Mucosa of descending colon (tissue), 3 donors: ENCODE results near the gene PARP12. TPM values are rescaled to one million over a fixed set of nuclear protein-coding genes. Genes with fewer than 3 reads are reported as not detected.

Source experiments
- ATAC-seq: fragments of 200-7000 bp; cut with Tn5 transposase; one replicate; pipeline ENCODE4 v1.9.1; 2020; ENCODE audit warnings: mild to moderate bottlenecking, moderate library complexity
- DNase-seq, 3 donors: peaks; one replicate each; pipeline ENCODE4 v3.0.0-alpha.2; 2020
- H3K36me3 ChIP-seq: fragments of 200-600 bp; one replicate; pipeline ENCODE4 v1.8.0; 2021; ENCODE audit warnings: low read depth, mild to moderate bottlenecking
- H3K4me1 ChIP-seq: fragments of 200-600 bp; one replicate; pipeline ENCODE4 v1.8.0; 2021; ENCODE audit warnings: low read depth, mild to moderate bottlenecking
- H3K4me3 ChIP-seq: fragments of 200-600 bp; one replicate; pipeline ENCODE4 v1.8.0; 2021; ENCODE audit warnings: mild to moderate bottlenecking
- H3K9me3 ChIP-seq: fragments of 200-600 bp; one replicate; pipeline ENCODE4 v1.8.0; 2021; ENCODE audit warnings: mild to moderate bottlenecking
- intact Hi-C, 2 donors: fragments of 100-400 bp; cut with DNase I in 1 of 2; cut with micrococcal nuclease in 1 of 2; formaldehyde crosslinking; loops; one replicate each; pipeline versions ENCODE4 v1.11.0 to v1.11.1; 2022; cut with DNase I, micrococcal nuclease
- total RNA-seq, 3 donors: library from RNA; stranded (reverse); fragmentation: NEBNext Ultra II Directional in 2 of 3; extraction: Animal tissue kit (Norgen Biotek cat#: 25700) in 2 of 3; gene quantifications; one replicate each; pipeline versions ENCODE4 v1.2.1 to v1.2.4, GENCODE V29; 2021 to 2023
- TF ChIP-seq, protein P1 (sequence below): fragments of 200-600 bp; IDR thresholded peaks from one replicate; pipeline ENCODE4 v1.8.0; 2022; ENCODE audit warnings: antibody characterized with exemption, mild to moderate bottlenecking
- donor health status: DM: no; HTN: no; CAD: no; lungs with moderate emphysema.
- donor health status: DM: no; HTN: no; CAD: no.
- donor health status: DM: no; HTN: yes; CAD: no.

The PARP12 gene
- total RNA-seq, 3 donors from 2014 or later, result 55.7 to 77.0 (median 61.8) TPM

DNA sequence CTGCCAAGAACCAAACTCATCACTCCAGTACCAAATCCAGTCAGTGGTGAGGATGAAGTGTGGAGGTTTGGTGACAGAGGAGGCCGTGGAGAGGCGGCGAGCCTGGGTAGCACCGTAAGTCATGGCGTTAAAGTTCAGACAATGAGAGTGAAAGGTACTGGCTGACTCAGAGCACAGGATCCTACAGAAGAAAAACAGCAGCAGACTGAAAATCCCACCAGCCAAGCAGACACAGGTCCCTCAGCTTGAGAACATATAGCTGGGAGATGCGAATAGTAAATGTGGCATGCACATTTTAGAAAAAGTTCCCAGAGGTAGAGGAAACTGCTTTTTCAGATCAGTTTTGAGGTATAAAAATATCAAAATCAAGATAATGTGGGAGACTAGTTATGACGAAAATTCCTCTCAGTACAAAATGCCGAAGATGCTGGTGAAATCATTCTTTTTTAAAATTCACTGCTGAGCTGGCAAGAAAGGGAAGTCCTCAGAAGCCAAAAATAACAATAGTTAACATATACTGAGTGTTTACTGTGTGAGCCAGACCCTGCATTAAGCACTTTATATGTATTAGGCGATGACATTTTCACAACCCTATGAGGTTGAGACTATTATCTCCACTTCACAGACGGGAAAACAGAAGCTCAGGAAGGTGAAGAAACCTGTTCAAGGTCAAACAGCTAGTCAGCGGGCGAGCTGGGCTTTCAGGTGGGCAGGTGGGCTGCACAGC is 20.9 kb downstream of the PARP12 start:
- TF ChIP-seq, protein P1, sequence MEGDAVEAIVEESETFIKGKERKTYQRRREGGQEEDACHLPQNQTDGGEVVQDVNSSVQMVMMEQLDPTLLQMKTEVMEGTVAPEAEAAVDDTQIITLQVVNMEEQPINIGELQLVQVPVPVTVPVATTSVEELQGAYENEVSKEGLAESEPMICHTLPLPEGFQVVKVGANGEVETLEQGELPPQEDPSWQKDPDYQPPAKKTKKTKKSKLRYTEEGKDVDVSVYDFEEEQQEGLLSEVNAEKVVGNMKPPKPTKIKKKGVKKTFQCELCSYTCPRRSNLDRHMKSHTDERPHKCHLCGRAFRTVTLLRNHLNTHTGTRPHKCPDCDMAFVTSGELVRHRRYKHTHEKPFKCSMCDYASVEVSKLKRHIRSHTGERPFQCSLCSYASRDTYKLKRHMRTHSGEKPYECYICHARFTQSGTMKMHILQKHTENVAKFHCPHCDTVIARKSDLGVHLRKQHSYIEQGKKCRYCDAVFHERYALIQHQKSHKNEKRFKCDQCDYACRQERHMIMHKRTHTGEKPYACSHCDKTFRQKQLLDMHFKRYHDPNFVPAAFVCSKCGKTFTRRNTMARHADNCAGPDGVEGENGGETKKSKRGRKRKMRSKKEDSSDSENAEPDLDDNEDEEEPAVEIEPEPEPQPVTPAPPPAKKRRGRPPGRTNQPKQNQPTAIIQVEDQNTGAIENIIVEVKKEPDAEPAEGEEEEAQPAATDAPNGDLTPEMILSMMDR, result no peak
- DNase-seq (no peak), ATAC-seq (no peak)
- Histone ChIP-seq H3K4me3 (no peak overlapping the region), H3K4me1 (no peaks in the 10 kb centered on the region), H3K9me3 (no peaks in the 10 kb centered on the region), H3K36me3 (peaks cover 5% of the 10 kb centered on the region)
- intact Hi-C loops, result no loop called here

DNA sequence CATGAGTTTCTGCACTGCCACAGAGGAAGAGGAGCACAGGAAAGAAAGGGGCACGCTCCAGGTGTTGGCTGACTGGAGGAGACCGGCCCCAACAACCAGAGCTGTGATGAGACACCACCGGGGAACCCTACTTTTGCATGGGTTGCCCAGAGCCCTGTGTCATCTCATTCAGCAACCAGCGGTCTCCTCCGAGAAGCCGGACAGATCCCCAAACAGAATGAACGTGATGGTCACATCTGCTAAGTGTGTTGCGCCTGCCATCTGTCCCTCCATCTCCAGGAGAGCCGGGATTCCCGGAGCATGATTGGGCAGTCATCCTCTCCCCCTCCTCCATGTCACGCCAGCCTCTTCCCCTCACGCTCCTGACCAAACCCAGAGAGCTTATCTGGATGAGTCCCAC is 22.9 kb downstream of the PARP12 start:
- Histone ChIP-seq H3K36me3 (peaks cover 5% of the 10 kb centered on the region), H3K4me1 (no peaks in the 10 kb centered on the region), H3K4me3 (no peak overlapping the region), H3K9me3 (no peaks in the 10 kb centered on the region)
- TF ChIP-seq, protein P1, result no peak
- intact Hi-C loops, result no loop called here
- DNase-seq (no peak), ATAC-seq (no peak)

DNA sequence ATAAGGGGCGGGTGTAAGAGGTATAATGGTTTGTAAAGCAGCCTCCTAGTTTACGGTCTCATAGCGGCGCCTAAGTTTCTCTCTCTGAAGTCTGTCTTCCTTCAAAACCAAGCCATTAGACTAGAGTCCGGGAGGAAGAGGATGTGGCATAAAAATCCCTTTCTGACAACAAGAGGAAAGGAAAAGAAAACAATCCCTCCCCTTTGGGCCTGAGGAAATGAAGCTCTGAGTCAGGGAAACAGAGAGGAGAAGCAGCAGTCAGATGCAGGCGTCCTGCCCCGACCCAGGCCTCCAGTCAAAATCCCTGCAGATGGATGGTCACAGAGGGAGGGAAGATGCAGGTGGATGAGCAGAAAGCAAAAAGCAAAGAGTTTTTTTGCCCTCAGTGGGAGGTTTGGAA is 23.7 kb downstream of the PARP12 start:
- no peaks in the 10 kb centered on the region for H3K4me1 ChIP-seq
- H3K9me3 ChIP-seq, result no peaks in the 10 kb centered on the region
- peaks cover 5% of the 10 kb centered on the region for H3K36me3 ChIP-seq
- intact Hi-C loops, result no loop called here
- ATAC-seq, result no peak
- TF ChIP-seq, protein P1, result no peak
- H3K4me3 ChIP-seq, result no peak overlapping the region
- DNase-seq, result no peak

DNA sequence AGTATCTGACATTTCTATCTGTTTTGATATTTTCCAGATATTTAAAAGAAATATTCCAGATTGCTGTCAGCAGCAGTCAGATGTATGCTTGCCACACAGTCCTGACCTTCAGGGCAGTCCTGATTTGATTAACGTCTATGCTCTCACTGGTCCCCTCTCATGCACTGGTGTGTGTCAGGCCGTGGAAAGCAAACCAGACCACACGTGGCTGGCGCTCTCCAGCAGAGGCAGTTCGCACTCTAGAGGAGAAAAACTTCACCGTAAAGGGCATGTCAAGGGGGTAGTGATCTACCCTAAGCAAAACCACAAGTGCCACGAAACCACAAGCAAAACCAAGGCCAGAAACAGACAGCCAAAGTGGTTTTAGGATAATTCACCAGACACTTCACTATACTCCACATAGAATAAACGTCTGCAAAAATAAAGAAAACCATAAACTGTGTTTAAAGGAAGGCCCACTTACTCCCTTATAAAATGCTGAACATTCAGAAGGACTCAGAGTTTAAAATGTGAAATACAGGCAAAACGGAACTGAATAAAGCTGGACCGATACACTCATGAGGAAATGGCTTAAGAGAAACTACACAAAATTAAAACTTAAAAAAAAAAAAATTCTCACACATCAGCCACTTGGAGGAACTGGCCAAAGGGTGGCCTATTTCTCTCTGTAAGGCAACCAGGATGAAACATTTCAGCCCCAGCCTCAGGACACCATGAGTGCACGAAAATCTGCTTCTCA is 26.4 kb downstream of the PARP12 start:
- H3K4me1 ChIP-seq, result no peaks in the 10 kb centered on the region
- DNase-seq (no peak), ATAC-seq (no peak)
- H3K36me3 ChIP-seq, result peaks cover 5% of the 10 kb centered on the region
- H3K4me3 ChIP-seq, result no peak overlapping the region
- no peaks in the 10 kb centered on the region for H3K9me3 ChIP-seq
- intact Hi-C loops, result no loop called here
- TF ChIP-seq, protein P1, result no peak

DNA sequence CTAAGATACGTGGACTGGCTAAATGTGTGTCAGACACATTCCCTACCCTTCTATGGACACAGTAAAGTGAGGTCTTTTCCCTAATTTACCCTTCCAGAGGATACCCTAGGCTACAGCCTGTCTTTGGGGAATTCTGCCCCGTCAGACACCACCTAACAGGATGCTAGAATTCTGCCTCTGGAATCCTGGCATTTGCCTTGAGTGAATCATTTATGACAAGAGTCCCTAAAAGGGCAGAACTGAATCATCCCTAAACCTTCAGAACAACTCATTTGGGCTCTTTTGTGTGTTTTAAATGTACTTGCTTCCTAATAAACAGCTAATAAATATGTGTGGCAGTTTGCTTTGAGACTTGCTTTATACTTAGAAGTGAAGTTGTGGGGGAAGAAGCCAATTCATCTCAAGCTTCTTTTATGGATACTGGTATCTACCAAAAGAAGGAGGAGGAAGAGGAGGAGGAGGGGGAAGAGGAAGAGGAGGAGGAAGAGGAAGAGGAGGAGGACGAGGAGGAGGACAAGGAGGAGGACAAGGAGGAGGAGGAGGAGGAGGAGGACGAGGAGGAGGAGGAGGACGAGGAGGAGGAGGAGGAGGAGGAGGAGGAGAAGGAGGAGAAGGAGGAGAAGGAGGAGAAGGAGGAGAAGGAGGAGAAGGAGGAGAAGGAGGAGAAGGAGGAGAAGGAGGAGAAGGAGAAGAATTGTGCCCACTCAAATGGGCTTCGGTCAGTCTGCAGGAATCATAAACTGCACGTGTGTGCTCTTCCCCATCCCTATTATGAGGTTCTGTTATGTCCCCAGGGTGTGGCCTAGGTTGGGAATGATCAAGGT is 27.1 kb downstream of the PARP12 start:
- intact Hi-C loops, result no loop called here
- Histone ChIP-seq H3K9me3 (no peaks in the 10 kb centered on the region), H3K4me3 (no peak overlapping the region), H3K4me1 (no peaks in the 10 kb centered on the region), H3K36me3 (peaks cover 5% of the 10 kb centered on the region)
- no peak for ATAC-seq
- DNase-seq, result no peak
- TF ChIP-seq, protein P1, result no peak
